Measurements from ENCODE around the gene RNF227.

The RNF227 gene

GRCh38 chr17:7893187-7893880, 22.8 kb downstream of the RNF227 start:
- no peak overlapping the region for H3K4me3 ChIP-seq (ENCODE audit: low read depth, low read length)
- DNase-seq (ENCODE audit: low read depth), result no peak
- no peak for TF ChIP-seq CTCF (IDR thresholded peaks at IDR 0.05; ENCODE audit: insufficient read depth, low read depth, low read length, missing control alignments)

GRCh38 chr17:7889166-7889955, 26.7 kb downstream of the RNF227 start:
- no peak overlapping the region for H3K4me3 ChIP-seq (ENCODE audit: low read depth, low read length)
- DNase-seq (ENCODE audit: low read depth), result peak; percentile 45
- TF ChIP-seq CTCF (IDR thresholded peaks at IDR 0.05; ENCODE audit: insufficient read depth, low read depth, low read length, missing control alignments), result no peak

GRCh38 chr17:7888184-7888920, 27.7 kb downstream of the RNF227 start, which contains the start of gene CHD3:
Gene CHD3, plus strand, starts transcription at chr17:7888789. Its CDS starts 212 bp downstream, at chr17:7889001.
- no peak for DNase-seq (ENCODE audit: low read depth)
- H3K4me3 ChIP-seq (ENCODE audit: low read depth, low read length), result peak within 1 kb of the TSS; percentile 71
- TF ChIP-seq CTCF (IDR thresholded peaks at IDR 0.05; ENCODE audit: insufficient read depth, low read depth, low read length, missing control alignments), result no peak

DNA sequence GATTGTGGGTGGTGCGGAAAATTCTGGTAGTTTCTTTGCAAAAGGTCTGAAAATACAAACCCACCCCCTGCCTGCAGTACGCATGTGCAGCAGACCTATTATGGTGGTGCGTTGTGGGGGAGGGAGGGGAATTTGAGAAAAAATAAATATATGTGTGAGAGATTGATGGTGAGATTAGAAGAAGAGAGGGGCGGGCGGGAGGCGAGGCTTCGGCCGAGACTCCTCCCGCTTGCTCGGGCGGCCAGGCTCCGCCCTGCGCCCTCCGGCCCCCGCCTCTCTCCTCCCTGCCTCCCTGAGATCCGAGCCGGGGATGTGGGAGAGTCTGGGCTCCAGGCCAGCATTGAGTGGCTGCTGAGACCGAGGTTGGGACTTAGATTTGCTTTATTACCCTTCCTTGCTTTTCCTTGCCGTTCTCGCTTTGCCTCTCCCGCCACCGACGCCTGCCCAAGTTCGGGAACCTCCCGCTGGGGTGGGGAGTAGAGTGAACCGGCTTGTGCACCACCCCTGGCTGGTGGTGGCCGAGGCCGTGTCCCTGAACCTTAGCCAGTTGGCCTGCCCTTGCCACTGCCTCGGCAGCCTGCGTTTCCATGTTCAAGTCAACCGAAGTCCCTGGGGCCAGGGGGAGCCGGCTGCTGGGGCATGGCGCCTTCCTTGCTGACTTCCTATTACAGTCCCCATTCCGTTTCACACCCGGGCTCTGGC, 28.5 kb downstream of the RNF227 start:
- TF ChIP-seq CTCF (IDR thresholded peaks at IDR 0.05; ENCODE audit: insufficient read depth, low read depth, low read length, missing control alignments), result no peak
- peak overlapping the region; percentile 71 for H3K4me3 ChIP-seq (ENCODE audit: low read depth, low read length)
- peak; percentile 71 for DNase-seq (ENCODE audit: low read depth)

GRCh38 chr17:7887038-7887481, 29.0 kb downstream of the RNF227 start:
- no peak for DNase-seq (ENCODE audit: low read depth)
- peak overlapping the region; percentile 71 for H3K4me3 ChIP-seq (ENCODE audit: low read depth, low read length)
- no peak for TF ChIP-seq CTCF (IDR thresholded peaks at IDR 0.05; ENCODE audit: insufficient read depth, low read depth, low read length, missing control alignments)
